Occipital lobe (tissue), 2 donors: ENCODE measurements around the gene COPZ1. TPM values are rescaled to one million over a fixed set of nuclear protein-coding genes. Genes with fewer than 3 reads are reported as not detected.

Source experiments
- DNase-seq: peaks from one replicate; lab custom pipeline; 2025; lab: John Stamatoyannopoulos, UW
- total RNA-seq: library from RNA; depleted of rRNA; stranded (reverse); fragments of >200 nt; gene quantifications from one replicate; pipeline ENCODE4 v1.2.3, GENCODE V29; 2014

The COPZ1 gene
- total RNA-seq, 1 donor from 2014 or later = 47.1 TPM

DNA sequence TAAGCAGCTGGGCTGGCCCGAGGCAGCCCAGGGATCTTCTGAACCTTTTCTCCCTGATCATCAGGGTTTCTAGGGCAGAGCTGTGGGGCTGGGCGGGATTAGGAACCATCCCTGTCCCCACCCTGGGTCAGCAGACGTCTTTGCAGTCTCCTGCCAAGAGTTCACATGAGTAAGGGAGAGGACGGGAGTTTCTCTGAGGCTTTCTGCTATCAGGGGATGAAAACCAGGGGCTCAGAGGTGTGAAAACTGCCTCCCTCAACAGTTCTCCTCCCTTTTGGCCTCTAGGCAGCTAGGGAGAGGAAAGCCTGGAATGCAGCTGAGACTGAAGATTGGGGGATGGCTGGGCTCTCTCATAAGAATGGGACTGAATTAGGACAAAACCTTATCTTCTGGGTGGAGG is 51.7 kb downstream of the COPZ1 start:
- DNase-seq = no peak

DNA sequence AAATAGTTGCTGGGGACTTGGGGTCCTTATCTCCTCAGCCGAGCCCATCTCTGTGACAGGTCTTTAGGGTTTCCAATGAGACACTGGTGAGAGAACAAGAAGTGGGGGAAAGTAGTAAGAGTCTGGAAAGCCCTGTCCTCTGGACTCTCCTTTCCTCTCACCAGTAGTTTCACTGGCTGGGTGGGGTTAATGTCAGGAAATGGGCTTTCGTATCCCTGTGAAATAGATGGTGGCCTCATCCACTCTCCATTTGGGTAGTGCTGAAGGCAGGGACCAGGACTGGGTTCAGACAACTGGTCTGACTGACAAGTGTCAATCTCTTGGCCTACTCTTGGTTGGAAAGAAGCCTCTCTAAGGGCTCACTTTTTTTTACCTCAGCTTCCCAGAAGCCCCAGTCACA is 52.1 kb downstream of the COPZ1 start:
- DNase-seq = no peak

DNA sequence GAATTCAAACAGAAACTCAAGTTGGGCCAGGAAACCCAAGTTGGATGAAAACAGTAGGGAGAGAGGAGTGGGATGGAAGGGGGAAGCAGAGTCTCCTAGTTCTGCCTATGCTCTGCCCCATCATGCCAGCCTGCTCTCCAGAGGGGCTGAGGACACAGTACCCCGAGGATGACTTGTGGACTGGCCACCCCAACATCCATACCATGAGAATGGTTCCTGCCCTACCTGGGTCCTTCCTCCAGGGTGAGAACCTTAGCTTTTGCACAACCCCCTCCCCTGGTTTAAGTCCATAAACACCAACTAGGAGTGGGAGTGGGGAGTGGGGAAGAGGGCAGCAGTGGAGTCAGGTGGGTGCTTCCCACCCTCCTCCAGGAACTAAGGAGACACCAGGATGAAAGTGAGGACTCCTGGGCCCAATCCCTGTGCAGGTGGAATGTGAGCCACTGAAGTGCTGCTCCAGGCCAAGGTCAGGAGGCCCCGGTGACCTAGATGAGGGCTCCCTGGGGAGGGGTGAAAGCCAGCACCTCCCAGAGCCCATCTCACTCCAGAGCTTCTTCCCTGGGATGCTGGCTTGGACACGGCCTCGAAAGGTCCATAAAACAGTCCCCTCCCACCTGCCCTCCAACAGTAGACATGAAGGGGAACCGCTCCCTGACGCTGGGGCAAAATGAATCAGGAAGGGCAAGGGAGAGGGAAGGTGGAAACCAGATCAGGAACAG is 53.0 kb downstream of the COPZ1 start:
- DNase-seq = no peak

DNA sequence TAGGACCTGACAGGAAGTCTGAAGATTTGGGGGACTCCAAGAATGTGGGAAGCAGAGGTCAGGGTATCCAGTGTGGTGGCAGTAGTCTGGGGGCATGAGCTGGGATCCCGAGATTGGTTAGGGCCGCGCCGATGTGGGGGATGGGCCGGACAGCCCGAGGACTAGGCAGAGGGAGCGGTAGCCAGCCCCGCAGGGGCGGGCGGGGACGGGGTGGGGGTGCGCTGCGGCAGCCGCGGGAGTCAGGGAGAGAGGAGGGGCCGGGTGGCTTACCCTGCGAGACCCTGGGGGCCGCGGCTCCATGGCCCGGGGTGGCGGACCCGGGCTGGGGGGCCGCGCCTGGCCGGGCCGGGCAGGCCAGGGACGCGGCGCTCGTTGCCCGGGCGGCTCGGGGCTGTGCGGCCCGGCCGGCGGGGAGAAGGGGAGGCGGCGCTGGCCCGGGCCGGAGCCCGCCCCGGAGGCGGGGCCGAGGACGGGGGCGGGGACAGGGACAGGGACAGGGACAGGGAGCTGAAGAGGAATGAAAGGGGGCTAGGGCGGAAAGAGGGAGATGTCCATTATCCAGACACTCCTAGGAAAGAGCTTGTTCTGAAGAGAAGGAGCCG is 54.0 kb downstream of the COPZ1 start:
- peak; percentile 20 for DNase-seq

DNA sequence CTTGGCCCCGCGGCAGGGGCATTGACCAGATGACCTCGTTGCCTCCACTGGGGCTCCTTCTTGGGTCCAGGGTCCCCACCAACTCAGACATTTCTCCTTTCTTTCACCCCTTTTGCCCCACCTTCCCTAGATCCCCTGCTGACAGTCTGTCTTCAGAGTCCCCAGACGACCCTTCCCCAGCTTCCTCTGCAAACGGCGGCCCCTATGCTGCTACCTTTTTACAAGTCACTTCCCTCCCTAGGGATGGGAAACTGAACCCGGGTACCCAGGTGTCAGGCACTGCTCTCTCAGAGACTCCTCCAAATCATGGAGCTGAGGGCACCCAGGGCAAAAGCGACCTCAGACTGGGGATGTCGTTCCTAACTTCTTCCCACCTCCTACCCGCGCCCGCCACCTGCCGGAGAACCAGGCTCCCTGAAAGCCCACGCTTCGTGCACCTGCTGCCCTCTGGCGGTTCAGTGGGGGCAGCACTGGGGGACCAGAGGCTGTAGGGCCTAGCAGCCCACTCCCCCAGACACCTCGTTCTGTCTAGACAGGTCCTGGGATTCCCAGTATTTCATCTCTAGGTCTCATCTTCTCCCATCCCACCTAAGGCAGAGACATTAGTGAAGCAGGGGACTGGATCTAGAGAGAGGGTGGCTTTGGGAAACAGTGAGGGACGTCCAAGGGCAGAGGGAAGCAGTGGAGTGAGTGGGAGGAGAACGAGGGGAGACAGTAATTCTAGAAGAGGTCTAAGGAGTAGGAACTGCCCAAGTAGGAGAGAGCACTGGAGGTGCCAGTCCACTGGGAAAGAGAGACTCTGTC is 54.7 kb downstream of the COPZ1 start:
- peak; percentile 81 for DNase-seq

DNA sequence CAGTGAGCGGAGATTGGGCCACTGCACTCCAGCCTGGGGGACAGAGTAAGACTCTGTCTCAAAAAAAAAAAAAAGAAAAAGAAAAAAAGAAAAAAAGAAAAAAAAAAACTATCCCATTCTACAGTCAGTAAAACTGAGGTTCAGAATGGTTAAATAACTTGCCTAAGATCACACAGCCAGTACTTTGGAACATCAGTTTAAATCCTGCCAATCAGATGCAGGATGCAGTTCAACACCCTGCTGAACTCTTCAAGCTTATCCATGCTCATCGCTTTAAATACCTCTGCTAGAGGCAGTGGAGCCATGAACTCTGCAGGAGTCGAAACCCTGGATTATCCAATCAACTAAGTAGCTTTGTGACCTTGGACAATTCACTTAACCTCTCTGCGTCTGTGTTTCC is 56.2 kb downstream of the COPZ1 start:
- no peak for DNase-seq

DNA sequence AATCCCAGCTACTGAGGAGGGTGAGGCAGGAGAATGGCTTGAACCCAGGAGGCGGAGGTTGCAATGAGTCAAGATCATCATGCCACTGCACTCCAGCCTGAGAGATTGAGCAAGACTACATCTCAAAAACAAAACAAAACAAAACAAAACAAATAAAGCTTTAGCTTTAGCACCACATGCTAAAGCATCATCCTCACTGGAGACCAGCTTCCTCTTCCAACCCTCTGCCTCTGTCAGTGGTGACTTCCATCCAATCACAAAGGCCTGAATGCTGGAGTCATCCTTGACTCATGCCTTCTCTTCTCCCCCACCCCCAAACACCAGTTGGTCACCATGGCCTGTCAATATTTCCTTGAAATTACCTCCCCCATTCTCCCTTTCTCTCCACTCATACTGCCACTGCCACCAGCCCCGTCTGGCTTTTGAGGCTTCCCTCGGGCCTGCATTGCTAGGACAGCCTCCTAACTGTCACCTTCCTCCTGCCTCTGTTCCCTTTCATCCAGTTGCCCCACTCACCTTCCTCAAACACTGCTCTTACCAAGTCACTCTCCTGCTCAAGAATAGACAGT is 58.2 kb downstream of the COPZ1 start:
- no peak for DNase-seq

DNA sequence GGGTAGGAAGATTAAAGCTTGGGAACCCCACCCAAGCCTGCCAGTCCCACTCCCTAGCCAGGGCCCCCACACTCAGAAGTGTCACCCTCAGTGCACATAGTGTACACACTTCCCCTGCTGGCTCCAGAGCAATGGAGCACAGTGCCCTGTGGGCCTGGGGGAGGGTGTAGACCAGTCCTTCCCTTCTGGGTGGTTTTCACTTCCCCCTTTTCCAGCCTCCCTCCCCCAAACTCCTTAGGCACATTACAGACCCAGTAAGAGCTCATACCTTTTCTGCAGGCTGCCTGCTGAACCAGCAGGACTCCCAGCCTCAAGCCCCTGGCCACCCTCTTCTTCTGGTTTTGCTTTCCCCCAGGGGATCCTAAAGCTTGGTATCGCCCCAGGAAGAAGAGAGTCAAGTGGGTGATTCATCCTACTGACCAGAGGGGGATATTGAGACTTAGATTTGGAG is 59.7 kb downstream of the COPZ1 start, which contains the start of gene ZNF385A:
Gene ZNF385A (minus strand): TSS at position 143 of the 451 bp plus-strand sequence. CDS start 219 bp downstream, outside the sequence.
- no peak for DNase-seq

DNA sequence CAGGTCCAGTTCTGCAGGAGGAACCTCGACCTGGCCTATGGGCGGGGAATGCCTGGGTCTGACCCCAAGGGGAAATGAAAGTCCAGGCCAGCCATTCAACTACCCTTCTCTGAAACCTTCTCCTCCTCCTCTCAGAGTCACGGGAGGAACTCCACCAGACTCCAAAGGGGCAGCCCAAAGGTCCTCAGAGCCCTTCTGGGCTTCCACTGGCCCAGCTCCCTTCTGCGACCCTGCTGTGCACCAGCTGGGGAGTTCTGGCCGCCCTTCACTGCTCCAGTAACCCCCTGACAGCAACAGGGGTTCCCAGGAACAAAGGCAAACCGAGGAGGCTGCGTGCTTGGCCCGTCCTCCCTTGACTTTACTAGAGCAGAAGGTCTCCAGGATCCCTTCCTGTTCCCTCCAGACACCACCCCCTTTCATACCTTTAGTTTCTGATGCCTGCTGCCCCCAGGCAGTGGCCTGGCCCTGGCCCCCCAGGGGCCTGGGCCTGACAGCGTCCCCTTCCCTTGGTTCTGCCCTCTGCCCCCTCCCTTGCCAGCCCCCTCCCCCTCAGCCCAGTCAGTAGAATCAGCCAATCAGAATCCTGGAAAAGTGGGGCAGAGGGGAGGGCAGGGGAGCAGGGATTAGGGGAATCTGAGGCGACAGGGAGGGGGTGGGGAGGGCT is 60.5 kb downstream of the COPZ1 start:
- no peak for DNase-seq

DNA sequence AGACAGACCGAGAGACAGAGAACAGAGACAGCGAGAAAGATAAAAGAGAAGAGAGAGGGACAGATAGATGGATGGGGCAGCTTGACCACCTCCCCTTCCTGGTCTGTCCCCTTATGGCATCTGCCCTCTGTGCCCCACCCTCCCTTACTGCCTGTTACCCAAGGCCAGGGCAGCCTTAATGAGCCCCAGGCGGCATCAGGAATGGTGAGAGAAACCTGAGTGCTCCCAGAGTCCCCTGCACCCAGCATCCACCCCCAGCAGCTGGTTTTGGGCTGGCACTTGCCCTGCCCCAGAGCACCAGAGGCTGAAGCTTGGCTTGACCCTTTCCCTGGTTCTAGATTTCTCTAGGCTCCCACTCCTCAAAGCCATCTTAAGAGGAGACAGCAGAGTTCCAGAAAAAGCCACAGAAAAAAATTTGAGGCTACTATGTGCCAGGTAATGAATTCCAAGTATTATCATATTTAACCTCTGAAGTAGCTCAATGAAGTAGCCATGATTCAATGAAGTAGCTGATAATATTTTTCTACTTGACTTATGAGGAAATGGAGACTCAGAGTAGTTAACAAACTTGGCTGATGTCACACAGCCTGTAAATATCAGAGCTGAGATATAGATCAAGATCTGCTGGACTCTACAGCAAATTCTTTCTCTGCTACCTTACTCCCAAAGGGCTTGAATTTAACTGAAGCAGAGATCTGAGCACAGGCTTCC is 61.6 kb downstream of the COPZ1 start:
- no peak for DNase-seq

DNA sequence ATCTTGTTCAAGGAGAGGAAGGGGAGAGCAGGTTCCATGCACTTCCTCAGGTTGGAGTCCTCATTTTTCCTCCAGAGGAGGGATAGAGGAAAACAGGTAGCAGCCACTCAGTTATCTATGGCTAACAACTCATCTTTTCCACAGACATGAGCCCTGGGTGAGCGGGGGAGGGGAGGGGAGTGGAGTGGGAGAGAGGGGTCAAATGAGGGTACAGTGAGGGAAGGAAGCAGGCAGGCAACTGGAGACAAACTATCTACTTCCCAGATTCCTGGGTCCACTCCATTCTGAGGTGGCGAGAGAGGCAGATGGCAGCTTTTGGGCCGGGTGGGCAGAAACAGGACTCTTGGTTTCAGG is 62.2 kb downstream of the COPZ1 start:
- DNase-seq = no peak

DNA sequence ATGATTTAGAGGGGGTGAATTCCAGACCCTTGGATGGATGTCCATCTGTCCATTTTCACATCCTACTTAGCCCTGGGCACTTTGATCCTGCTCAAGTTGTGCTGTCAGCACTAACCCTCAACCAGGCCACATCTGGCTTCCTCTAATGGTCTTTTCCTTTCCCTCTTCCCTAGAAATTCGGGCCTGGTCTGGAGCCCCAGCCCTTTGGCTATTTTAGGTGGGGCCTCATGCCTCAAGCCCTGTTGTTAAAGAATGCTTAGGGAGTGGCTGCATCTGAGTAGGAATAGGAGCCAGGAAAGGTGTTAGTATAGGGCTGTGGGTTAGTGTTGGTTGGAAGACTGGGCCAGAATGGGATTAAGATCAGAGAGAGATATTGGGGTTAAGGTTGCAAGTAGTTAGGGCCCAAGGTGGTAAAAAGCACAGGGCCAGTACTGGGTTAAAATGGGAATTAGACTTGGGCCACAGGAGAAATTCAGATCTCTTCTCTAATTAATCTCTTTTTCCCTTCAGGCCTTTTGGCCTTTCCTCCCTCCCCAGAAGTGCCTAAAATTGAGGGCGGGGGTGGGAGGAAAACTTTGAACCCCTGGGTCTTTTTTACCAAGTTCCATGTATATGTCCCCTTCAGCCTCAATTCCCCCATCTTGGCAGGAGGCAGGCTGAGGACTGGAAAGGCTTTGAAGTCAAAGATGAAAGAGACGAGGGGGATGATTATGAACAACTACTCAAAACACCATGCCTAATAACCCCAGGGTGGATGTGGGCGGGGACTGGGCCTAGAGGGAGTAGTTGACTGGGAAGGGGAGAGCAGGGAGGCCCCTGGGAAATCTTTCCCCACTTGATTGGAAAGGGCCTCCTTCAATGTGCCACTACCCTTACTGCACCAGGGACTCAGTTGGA is 63.6 kb downstream of the COPZ1 start:
- DNase-seq = no peak

DNA sequence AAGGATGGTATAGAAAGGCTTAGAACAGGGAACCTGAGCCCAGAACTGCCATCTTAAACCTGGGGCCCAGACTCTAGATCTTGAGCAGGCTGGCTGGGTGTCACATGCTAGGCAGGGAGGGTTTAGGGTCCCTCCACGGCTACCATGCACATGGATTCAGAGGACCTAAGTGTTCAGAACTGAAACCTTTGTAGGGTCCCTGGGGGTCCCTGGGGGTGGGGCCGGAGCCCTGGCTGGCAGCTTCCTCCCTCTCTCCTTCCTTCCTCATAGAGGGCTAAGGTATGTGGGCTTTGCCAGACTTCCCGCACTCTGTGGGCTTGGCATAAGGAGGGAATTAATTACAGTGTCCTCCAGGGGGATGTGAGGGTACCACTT is 64.2 kb downstream of the COPZ1 start:
- no peak for DNase-seq

DNA sequence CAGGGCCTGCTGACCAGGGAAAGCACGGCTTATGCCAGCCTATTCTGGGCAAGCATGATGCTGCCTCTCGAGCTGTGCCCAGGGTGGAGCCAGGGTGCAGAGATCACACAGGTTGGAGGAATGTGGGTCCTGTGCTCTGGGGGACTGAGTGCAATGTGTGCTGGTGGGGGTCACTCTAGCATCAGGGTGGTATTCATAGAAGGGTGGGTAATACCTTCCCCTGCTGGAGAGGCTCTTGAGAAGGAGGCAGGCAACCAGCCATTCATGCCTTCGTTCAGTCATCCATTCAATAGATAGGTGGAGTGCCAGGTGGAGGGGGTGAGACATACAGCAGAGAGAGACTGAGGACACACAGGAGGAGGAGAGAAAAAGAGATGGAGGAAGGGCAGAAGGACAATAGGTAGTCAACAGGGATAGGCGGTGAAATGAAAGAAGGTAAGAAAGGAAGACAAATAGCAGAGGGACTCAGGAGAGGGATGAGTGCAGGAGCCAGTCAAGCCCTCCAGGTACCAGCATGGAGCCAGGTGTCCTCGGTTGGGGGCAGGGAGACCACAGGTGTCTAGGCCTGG is 64.8 kb downstream of the COPZ1 start:
- DNase-seq = no peak

DNA sequence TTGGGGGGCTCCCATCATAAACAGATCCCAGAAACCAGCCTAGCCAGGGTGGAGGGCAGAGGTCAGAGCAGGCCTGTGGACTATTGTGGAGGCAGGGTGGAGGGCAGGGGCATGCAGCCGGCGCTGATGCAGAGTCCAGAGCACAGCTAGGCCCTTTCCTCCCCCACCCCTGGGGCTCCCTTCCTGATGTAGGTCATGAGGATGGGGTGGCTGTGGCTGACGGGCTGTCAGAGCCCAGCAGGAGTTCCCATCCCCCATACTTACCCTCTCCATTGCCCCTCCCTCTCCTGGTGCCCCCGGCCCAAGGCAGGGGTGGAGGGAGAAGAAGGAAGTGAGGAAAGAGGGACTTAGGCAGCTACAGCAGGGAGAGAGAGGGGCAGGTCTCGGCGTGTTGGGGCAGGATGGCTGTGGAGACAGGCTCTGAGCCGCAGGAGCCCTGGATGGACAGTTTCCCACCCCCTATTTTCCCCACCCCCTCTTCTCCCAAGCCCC is 65.3 kb downstream of the COPZ1 start:
- no peak for DNase-seq

DNA sequence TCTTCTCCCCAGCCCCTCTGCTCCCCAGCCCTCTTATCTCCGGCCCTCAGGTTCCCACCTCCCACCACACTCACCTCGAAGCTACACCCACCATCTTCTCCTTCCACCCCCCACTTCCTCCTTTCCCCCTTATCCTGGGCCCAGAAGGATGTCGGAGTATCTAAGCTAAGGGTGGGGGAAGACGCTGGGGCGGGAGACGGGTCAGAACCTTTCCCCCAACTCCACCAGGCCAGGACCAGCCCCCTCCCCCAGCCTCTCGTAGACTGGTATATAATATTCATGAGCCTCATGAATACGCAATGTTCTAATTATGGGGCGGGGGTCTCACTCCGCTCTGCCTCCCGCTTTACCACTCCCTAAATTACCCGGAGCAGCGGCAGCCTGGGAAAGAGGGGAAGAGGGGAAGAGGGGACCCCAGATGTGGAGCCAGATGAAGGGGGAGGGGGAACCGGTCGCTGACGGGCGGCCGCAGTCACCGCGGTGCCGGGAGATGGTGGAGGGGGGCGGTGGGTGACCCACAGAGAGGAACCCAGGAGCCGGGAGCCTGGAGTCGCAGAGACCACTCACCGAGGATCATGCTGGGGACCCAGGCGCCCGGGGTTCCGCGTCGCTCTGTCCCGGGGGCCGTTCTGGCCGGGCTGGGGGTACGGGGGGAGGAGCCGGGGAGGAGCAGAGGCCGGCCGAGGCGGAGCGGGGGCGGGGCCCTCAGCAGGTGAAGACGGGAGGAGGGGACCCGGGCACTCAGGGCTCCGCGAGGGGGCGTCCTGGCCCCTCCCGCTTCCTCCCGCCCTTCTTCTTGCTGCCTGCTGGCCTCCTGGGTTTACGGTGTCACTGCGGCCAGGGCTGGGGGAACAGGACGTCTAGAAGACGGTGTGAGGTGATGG is 66.0 kb downstream of the COPZ1 start:
- peak; percentile 39 for DNase-seq

DNA sequence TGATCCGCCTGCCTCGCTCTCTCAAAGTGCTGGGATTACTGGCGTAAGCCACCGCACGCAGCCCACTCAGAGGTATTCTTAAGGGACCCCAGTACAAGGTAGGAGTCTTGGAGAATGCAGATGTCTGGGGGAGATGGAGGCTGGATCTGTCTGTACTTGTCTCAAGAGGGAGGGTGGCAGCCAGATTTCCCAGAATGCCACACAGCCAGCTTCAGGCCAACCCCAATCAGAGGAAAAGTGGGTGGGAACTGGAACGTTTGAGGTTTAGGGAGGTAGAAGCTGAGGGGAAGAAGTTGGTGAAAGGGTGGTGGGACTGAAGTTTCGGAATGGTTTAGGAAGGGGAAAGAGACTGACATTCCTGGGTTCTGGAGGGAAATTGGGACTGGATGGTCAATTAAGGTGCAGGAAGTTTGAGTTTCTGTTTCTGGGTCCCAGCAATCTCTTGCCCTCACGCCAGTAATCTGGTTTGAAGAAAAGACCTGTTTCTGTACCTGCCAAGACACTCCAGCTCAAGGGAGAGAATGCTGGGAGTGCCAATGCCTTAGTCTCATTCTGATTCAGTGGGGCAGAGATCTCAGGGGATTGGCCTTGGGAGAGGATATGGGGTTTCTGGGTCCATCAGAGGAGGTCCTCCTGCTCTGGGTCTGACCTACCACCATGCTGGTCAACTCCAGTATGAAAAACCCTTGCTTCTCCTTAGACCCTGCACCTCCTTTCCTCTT is 67.7 kb downstream of the COPZ1 start:
- no peak for DNase-seq

DNA sequence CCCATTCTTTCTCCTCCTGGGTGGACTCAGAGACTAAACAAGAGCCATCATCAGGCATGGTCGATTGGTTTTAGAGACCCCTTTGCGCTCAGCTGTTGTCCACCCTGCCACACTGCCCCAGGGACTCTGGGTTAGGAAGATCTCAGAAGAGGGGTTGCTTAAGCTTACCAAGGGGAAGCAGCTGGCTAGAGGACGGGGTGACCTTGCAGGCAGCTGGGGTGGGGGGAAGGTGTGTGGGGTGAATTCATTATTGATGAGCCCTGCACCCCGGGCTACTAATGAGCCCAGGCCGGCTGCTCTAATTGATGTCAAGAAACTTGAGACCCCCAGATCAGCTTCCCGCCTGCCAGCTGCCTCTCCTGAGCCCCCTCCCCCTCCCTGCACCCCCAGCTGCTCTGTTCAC is 68.3 kb downstream of the COPZ1 start:
- no peak for DNase-seq
